ENCODE results near the gene MRPS34. TPM values are rescaled to one million over a fixed set of nuclear protein-coding genes. Genes with fewer than 3 reads are reported as not detected.

MRPS34 gene
- total and polyA plus RNA-seq, 8 donors, result 21.1 to 204 (median 103) TPM

DNA sequence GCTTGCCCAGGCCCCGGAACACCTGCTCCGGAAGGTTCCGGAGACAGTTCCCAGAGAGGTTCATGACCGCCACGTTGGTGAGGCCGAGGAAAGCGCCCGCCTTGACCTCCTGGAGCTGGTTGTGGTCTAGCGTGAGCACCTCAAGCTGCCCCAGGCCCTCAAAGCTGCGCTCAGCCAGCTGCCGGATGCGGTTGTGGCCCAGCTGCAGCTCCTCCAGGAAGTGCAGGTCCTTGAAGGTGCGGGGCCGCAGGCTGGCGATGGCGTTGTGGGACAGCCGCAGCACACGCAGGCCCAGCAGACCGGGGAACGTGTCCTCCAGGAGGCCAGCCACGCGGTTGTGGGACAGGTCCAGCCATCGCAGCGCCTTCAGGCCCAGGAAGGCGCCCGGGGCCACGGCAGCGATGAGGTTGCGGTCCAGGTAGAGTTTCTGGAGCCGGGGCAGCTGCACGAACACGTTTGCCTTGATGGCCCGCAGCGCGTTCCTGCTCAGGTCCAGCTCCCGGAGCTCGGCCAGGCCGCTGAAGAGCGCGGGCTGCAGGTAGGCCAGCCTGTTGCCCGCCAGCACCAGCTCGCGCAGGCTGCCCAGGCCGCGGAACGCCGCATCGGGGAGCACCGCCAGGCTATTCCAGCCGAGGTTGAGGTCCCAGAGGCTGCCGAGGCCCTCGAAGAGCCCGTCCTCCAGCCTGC, 18.5 kb upstream of the MRPS34 start:
- Histone ChIP-seq H3K9me3 (no peaks in the 10 kb centered on the region), H3K27ac (no peak overlapping the region), H3K36me3 (peaks cover 17 to 64% (median 61%) of the 10 kb centered on the region in 4 donors), H3K4me3 (no peak overlapping the region), H3K4me1 (peaks cover 14 to 37% (median 27%) of the 10 kb centered on the region in 4 donors), H3K27me3 (no peaks in the 10 kb centered on the region)
- DNase-seq, result peak in 1 of 2 donors; percentile 6
- intact Hi-C loops (cut with DNase I; ENCODE audit: low total_unique reads), result no loop called here
- TF ChIP-seq, protein P1, sequence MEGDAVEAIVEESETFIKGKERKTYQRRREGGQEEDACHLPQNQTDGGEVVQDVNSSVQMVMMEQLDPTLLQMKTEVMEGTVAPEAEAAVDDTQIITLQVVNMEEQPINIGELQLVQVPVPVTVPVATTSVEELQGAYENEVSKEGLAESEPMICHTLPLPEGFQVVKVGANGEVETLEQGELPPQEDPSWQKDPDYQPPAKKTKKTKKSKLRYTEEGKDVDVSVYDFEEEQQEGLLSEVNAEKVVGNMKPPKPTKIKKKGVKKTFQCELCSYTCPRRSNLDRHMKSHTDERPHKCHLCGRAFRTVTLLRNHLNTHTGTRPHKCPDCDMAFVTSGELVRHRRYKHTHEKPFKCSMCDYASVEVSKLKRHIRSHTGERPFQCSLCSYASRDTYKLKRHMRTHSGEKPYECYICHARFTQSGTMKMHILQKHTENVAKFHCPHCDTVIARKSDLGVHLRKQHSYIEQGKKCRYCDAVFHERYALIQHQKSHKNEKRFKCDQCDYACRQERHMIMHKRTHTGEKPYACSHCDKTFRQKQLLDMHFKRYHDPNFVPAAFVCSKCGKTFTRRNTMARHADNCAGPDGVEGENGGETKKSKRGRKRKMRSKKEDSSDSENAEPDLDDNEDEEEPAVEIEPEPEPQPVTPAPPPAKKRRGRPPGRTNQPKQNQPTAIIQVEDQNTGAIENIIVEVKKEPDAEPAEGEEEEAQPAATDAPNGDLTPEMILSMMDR (IDR thresholded peaks at IDR 0.05), result no peak
- no peak for TF ChIP-seq POLR2AphosphoS5 (IDR thresholded peaks at IDR 0.05)
- TF ChIP-seq POLR2A (IDR thresholded peaks at IDR 0.05), result no peak
- no peak for TF ChIP-seq EP300 (IDR thresholded peaks at IDR 0.05)
- WGBS, 5 donors, result 90 to 96% (median 95%) methylated on average over 14 to 53 of the region's 53 CpGs

DNA sequence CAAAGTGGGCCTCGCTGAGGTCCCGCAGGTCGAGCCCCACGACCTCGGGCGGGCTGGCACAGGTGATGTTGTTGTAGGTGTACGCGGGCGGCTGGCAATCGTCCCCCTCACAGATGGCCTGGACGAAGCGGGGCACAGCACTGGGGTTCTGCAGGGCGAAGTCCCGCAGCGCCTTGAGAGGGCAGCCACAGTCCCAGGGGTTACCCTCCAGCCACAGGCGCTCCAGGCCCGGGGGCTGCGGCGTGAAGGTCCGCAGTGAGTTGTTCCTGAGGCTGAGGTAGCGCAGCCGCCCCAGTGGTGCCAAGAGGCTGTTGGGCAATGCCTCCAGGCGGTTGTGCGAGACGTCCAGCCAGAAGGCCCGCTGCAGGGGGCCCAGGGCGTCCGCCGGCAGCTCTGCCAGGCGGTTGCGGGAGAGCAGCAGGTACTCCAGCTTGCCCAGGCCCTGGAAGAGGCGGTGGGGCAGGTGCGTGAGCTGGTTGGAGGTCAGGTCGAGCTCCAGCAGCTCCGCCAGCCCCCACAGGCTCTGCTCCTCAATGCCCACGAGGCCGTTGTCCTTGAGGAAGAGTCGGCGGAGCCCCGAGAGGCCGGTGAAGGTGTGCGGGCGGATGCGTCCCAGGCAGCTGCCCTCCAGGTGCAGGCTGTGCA, 17.8 kb upstream of the MRPS34 start:
- intact Hi-C loops (cut with DNase I; ENCODE audit: low total_unique reads), result no loop called here
- peak in 1 of 2 donors; percentile 1 for DNase-seq
- H3K4me3 ChIP-seq, result no peak overlapping the region

DNA sequence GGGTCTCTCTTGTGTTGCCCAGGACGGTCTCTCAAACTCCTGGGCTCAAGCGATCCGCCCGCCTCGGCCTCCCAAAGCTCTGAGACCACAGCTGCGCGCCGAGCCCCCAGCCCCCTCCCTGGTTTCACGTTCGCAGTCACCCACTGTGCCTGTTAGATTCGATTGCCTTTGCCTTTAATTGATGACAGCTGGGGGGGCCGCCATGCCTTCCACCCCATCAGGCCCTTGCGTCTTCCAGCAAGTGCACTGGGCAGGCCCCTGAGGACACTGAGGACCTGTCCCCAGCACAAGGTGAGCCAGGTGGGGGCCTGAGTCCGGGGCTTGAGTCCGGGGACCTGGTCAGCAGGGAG, 17.3 kb upstream of the MRPS34 start:
- TF ChIP-seq POLR2A (IDR thresholded peaks at IDR 0.05) (no peak), POLR2AphosphoS5 (IDR thresholded peaks at IDR 0.05) (no peak), EP300 (IDR thresholded peaks at IDR 0.05) (no peak)
- TF ChIP-seq, protein P1 (IDR thresholded peaks at IDR 0.05), result no peak
- Histone ChIP-seq H3K4me1 (peaks cover 23 to 48% (median 38%) of the 10 kb centered on the region in 4 donors), H3K9me3 (no peaks in the 10 kb centered on the region), H3K27me3 (no peaks in the 10 kb centered on the region), H3K4me3 (no peak overlapping the region), H3K36me3 (peaks cover 17 to 76% (median 71%) of the 10 kb centered on the region in 4 donors), H3K27ac (no peak overlapping the region)
- no peak for DNase-seq
- 80 to 94% (median 91%) methylated on average over 14 to 15 of the region's 15 CpGs for WGBS, 5 donors
- intact Hi-C loops (cut with DNase I; ENCODE audit: low total_unique reads), result no loop called here

More for the DNA sequence above, 17.8 kb upstream of the MRPS34 start:
- TF ChIP-seq POLR2AphosphoS5 (IDR thresholded peaks at IDR 0.05) (no peak), EP300 (IDR thresholded peaks at IDR 0.05) (no peak), POLR2A (IDR thresholded peaks at IDR 0.05) (no peak)
- TF ChIP-seq, protein P1 (IDR thresholded peaks at IDR 0.05), result no peak
- WGBS, 5 donors, result 77 to 93% (median 91%) methylated on average over 8 to 44 of the region's 44 CpGs
- H3K27ac ChIP-seq, result no peak overlapping the region
- peaks cover 17 to 71% (median 67%) of the 10 kb centered on the region in 4 donors for H3K36me3 ChIP-seq
- H3K4me1 ChIP-seq, result peaks cover 18 to 43% (median 33%) of the 10 kb centered on the region in 4 donors
- H3K9me3 ChIP-seq, result no peaks in the 10 kb centered on the region
- H3K27me3 ChIP-seq, result no peaks in the 10 kb centered on the region

DNA sequence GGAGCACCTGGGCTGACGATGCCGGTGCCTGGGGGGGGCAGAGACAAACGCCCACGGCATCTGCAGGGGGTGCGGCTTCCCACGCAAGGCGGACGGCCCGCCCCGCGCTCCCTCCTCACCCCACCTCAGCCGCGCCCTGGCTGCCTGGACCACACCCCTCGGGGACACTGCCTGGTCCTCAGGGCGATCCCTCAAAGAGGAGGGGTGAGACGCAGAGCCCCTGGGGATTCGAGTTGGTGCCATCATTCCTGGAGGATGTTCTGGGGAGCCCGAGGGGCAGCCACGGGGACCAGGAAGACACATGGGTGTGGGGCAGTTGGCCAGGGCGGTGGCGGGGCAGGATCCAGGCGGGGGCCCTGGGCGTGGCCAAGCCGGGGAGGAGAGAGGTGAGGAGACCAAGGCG, 16.7 kb upstream of the MRPS34 start:
- TF ChIP-seq POLR2AphosphoS5 (IDR thresholded peaks at IDR 0.05) (no peak), POLR2A (IDR thresholded peaks at IDR 0.05) (no peak)
- Histone ChIP-seq H3K36me3 (peaks cover 17 to 78% (median 75%) of the 10 kb centered on the region in 4 donors), H3K4me1 (peaks cover 19 to 50% (median 43%) of the 10 kb centered on the region in 4 donors), H3K27ac (no peak overlapping the region), H3K9me3 (no peaks in the 10 kb centered on the region), H3K4me3 (no peak overlapping the region), H3K27me3 (no peaks in the 10 kb centered on the region)
- 53 to 77% (median 59%) methylated on average over 18 to 25 of the region's 25 CpGs for WGBS, 5 donors
- peak in 1 of 2 donors; percentile 12 for DNase-seq
- intact Hi-C loops (cut with DNase I; ENCODE audit: low total_unique reads), result no loop called here

Data from stomach (tissue), 9 donors.